Measurements from ENCODE around the gene SEMA4D.

Gene SEMA4D

GRCh38 chr9:89527084-89527483 lies 29.2 kb upstream of the SEMA4D start:
- DNase-seq, result no peak

- no peak for DNase-seq
These were observed 28.8 kb upstream of the SEMA4D start for GRCh38 chr9:89526667-89527066.

- no peak for DNase-seq
These were observed 27.8 kb upstream of the SEMA4D start for GRCh38 chr9:89525446-89526374.

GRCh38 chr9:89524963-89525362 lies 27.1 kb upstream of the SEMA4D start:
- no peak for DNase-seq

- no peak for DNase-seq
These were observed 26.0 kb upstream of the SEMA4D start for GRCh38 chr9:89523948-89524347.

- DNase-seq, result no peak
These were observed 25.0 kb upstream of the SEMA4D start for GRCh38 chr9:89522959-89523285.

GRCh38 chr9:89522261-89522958 lies 24.5 kb upstream of the SEMA4D start:
- no peak for DNase-seq

GRCh38 chr9:89519366-89519805 lies 21.5 kb upstream of the SEMA4D start:
- DNase-seq, result no peak

GRCh38 chr9:89518466-89519365 lies 20.8 kb upstream of the SEMA4D start:
- DNase-seq, result no peak

GRCh38 chr9:89515416-89515815 lies 17.5 kb upstream of the SEMA4D start:
- DNase-seq, result peak; percentile 75

GRCh38 chr9:89514956-89515355 lies 17.0 kb upstream of the SEMA4D start:
- no peak for DNase-seq

GRCh38 chr9:89514337-89514736 lies 16.4 kb upstream of the SEMA4D start:
- DNase-seq, result no peak

- DNase-seq, result peak; percentile 27
These were observed 15.9 kb upstream of the SEMA4D start for GRCh38 chr9:89513837-89514236.

GRCh38 chr9:89512382-89512781 lies 14.5 kb upstream of the SEMA4D start:
- DNase-seq, result no peak

- no peak for DNase-seq
These were observed 11.2 kb upstream of the SEMA4D start for GRCh38 chr9:89508951-89509615.

GRCh38 chr9:89505911-89506310 lies 8.0 kb upstream of the SEMA4D start:
- DNase-seq, result peak; percentile 1

GRCh38 chr9:89505048-89505447 lies 7.1 kb upstream of the SEMA4D start:
- no peak for DNase-seq

- DNase-seq, result no peak
These were observed 4.8 kb upstream of the SEMA4D start for GRCh38 chr9:89502671-89503070.

- DNase-seq, result no peak
These were observed 4.2 kb upstream of the SEMA4D start for GRCh38 chr9:89502038-89502601.

- no peak for DNase-seq
These were observed 3.5 kb upstream of the SEMA4D start for GRCh38 chr9:89501311-89501898.

- DNase-seq, result no peak
These were observed 2.1 kb upstream of the SEMA4D start for GRCh38 chr9:89500008-89500407.

Data from NCI-H446 treated with DMSO at 0.1 percent for 48 hours (cell line).